Ishikawa (cell line): Measurements from ENCODE around the gene NEK11.

Experiments
- CEBPB ChIP-seq: IDR thresholded peaks from 2 replicates; pipeline ENCODE4 v1.6.1; 2012
- CREB1 ChIP-seq: IDR thresholded peaks from 2 replicates; pipeline ENCODE4 v1.6.1; 2012; ENCODE audit warnings: low read depth
- EGR1 ChIP-seq: IDR thresholded peaks from 2 replicates; pipeline ENCODE4 v1.6.1; 2012
- EP300 ChIP-seq: IDR thresholded peaks from 2 replicates; pipeline ENCODE4 v1.6.1; 2012; ENCODE audit warnings: borderline replicate concordance
- TAF1 ChIP-seq: IDR thresholded peaks from 2 replicates; pipeline ENCODE4 v1.6.1; 2012; ENCODE audit warnings: low read depth, mild to moderate bottlenecking
- TCF12 ChIP-seq: IDR thresholded peaks from 2 replicates; pipeline ENCODE4 v1.6.1; 2012; ENCODE audit warnings: low read depth
- YY1 ChIP-seq: IDR thresholded peaks from 2 replicates; pipeline ENCODE4 v1.6.1; 2012; ENCODE audit warnings: low read depth
- TF ChIP-seq, protein P1 (sequence below): IDR thresholded peaks from 2 replicates; pipeline ENCODE4 v1.6.1; 2012
- TF ChIP-seq, protein P2 (sequence below): IDR thresholded peaks from 2 replicates; pipeline ENCODE4 v1.6.1; 2012; ENCODE audit warnings: low read depth, mild to moderate bottlenecking

DNA sequence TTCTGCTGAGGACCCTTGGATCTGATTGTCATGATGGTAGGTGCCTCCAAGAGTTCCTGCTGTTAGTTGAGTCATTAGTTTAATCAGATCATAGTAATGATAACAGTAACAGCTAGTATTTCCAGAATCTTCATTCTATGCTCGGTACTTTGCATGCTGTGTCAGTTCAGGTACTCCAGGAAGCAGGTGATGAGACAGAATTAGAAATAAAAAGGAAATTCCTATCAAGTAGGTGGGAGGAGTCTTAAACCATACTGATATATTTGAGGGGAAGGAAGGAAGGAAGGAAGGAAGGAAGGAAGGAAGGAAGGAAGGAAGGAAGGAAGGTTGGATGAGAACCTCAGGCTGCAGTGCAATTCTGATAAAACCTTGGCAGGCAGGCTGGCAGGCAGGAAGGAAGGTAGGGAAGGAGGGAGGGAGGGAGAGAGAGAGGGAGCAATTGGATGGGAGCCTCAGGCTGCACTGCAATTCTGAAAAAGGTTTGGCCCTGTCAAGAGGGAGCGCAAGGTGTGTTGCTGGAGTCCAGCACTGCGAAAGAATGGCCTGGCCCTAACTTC is 206.1 kb downstream of the NEK11 start:
- TF ChIP-seq, protein P1, sequence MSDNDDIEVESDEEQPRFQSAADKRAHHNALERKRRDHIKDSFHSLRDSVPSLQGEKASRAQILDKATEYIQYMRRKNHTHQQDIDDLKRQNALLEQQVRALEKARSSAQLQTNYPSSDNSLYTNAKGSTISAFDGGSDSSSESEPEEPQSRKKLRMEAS: no peak
- no peak for TF ChIP-seq TCF12
- TF ChIP-seq, protein P2, sequence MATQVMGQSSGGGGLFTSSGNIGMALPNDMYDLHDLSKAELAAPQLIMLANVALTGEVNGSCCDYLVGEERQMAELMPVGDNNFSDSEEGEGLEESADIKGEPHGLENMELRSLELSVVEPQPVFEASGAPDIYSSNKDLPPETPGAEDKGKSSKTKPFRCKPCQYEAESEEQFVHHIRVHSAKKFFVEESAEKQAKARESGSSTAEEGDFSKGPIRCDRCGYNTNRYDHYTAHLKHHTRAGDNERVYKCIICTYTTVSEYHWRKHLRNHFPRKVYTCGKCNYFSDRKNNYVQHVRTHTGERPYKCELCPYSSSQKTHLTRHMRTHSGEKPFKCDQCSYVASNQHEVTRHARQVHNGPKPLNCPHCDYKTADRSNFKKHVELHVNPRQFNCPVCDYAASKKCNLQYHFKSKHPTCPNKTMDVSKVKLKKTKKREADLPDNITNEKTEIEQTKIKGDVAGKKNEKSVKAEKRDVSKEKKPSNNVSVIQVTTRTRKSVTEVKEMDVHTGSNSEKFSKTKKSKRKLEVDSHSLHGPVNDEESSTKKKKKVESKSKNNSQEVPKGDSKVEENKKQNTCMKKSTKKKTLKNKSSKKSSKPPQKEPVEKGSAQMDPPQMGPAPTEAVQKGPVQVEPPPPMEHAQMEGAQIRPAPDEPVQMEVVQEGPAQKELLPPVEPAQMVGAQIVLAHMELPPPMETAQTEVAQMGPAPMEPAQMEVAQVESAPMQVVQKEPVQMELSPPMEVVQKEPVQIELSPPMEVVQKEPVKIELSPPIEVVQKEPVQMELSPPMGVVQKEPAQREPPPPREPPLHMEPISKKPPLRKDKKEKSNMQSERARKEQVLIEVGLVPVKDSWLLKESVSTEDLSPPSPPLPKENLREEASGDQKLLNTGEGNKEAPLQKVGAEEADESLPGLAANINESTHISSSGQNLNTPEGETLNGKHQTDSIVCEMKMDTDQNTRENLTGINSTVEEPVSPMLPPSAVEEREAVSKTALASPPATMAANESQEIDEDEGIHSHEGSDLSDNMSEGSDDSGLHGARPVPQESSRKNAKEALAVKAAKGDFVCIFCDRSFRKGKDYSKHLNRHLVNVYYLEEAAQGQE: no peak
- TF ChIP-seq CREB1: no peak
- no peak for TF ChIP-seq EGR1
- no peak for TF ChIP-seq CEBPB
- no peak for TF ChIP-seq TAF1
- TF ChIP-seq YY1: no peak
- no peak for TF ChIP-seq EP300
